Mammary epithelial cell (primary cell): ENCODE measurements around the gene CLGN.

Source experiments
- EZH2 ChIP-seq: IDR thresholded peaks from 2 replicates; pipeline ENCODE4 v1.6.1; 2012; ENCODE audit warnings: low read length, inconsistent platforms, borderline replicate concordance
- TF ChIP-seq, protein P1 (sequence below), 2 donors: IDR thresholded peaks in 1 of 2; conservative IDR thresholded peaks in 1 of 2; 2 replicates each; pipeline ENCODE4 v1.5.1; 2011 to 2012; ENCODE audit warnings: inconsistent platforms in 2 of 2, low read length in 2 of 2, mild to moderate bottlenecking in 2 of 2, control low read depth in 1 of 2, low read depth in 1 of 2; ENCODE audit not compliant: insufficient read depth in 1 of 2; ENCODE audit errors: extremely low read depth in 1 of 2

GRCh38 chr4:140427919-140428471 lies 547 bp upstream of the CLGN start:
- no peak for TF ChIP-seq EZH2
- TF ChIP-seq, protein P1, sequence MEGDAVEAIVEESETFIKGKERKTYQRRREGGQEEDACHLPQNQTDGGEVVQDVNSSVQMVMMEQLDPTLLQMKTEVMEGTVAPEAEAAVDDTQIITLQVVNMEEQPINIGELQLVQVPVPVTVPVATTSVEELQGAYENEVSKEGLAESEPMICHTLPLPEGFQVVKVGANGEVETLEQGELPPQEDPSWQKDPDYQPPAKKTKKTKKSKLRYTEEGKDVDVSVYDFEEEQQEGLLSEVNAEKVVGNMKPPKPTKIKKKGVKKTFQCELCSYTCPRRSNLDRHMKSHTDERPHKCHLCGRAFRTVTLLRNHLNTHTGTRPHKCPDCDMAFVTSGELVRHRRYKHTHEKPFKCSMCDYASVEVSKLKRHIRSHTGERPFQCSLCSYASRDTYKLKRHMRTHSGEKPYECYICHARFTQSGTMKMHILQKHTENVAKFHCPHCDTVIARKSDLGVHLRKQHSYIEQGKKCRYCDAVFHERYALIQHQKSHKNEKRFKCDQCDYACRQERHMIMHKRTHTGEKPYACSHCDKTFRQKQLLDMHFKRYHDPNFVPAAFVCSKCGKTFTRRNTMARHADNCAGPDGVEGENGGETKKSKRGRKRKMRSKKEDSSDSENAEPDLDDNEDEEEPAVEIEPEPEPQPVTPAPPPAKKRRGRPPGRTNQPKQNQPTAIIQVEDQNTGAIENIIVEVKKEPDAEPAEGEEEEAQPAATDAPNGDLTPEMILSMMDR (conservative IDR thresholded peaks at IDR 0.05 in 1 of 2, IDR thresholded peaks at IDR 0.05 in 1 of 2; ENCODE audit: extremely low read depth in 1 of 2, insufficient read depth in 1 of 2, low read depth in 1 of 2, low read length in 2 of 2), result no peak
